Chondrocyte (in vitro differentiated cells): ENCODE data around the gene HPCAL1. TPM values are rescaled to one million over a fixed set of nuclear protein-coding genes. Genes with fewer than 3 reads are reported as not detected.
A peak's percentile ranks its signal among the peaks of the same experiment; 100 is the strongest.

Experiments used
- DNase-seq: peaks from one replicate; pipeline ENCODE4 v3.0.0; 2021; ENCODE audit warnings: mixed read lengths, low spot score
- H3K27ac Mint-ChIP-seq: one replicate; pipeline ENCODE4 v1.8.0; 2021; ENCODE audit warnings: mild to moderate bottlenecking, moderate library complexity, mixed read lengths; ENCODE audit not compliant: unreplicated experiment
- H3K27me3 Mint-ChIP-seq: 2 replicates; pipeline ENCODE4 v1.8.0; 2021; ENCODE audit warnings: low read depth, mixed read lengths
- H3K36me3 Mint-ChIP-seq: 2 replicates; pipeline ENCODE4 v1.8.0; 2021; ENCODE audit warnings: low read depth, mixed read lengths
- H3K4me1 Mint-ChIP-seq: 2 replicates; pipeline ENCODE4 v1.8.0; 2021; ENCODE audit warnings: low read depth, mild to moderate bottlenecking, mixed read lengths
- H3K4me3 Mint-ChIP-seq: one replicate; pipeline ENCODE4 v1.8.0; 2021; ENCODE audit warnings: mild to moderate bottlenecking, moderate library complexity, mixed read lengths; ENCODE audit not compliant: unreplicated experiment
- H3K9me3 Mint-ChIP-seq: 2 replicates; pipeline ENCODE4 v1.8.0; 2021; ENCODE audit warnings: low read depth, mixed read lengths
- total RNA-seq: library from RNA; stranded (reverse); gene quantifications from 3 replicates; pipeline ENCODE4 v1.2.1, GENCODE V29; 2021
- TF ChIP-seq, protein P1 (sequence below): fragments of 200-600 bp; sonication (generic); IDR thresholded peaks from 2 replicates; pipeline ENCODE4 v1.5.0; 2021; ENCODE audit warnings: antibody characterized with exemption, mild to moderate bottlenecking, moderate library complexity

HPCAL1 gene
- total RNA-seq, 1 donor from 2014 or later: 19.3 TPM

DNA sequence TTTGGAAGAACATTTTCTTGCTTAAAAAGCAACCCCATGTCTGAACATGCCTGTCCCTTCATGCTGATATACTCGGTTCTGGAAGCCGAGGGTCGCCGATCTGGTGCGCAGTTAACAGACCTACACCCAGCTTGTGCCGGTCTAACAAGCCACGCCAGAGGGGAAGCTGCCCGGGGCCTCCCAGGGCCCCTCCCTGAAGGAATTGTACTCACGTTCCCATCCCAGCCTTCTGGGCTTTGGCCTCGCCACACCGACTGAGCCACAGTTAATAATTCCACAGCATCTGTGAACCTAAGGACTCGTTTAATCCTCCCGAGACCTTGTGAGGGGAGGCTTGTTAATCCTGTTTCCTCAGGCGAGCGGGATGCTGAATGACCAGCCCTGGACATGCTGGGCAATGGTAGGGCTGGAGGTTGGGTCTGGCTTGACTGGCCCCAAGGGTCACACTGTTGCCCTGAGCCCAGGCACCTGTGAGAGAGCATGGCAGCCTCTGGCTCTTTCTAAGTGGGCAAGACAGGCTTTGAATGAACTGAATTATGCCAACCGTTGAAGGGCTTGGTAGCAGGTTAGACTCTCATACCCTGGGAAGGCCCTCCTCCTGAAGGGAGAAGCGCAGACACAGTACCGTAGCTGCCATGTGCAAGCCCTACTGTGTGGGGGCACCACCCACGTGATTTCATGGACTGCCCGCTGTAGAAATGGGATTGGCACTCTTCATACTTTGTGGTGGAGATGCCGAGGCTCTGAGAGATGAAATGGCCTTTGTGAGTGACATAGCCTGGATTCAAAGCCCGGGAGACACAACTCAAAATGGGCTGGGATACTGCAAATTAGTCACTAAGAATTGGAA lies 173.3 kb downstream of the HPCAL1 start:
- Mint-ChIP-seq H3K4me3 (no peak overlapping the region), H3K4me1 (no peaks in the 10 kb centered on the region), H3K27me3 (peaks cover 8% of the 10 kb centered on the region), H3K36me3 (no peaks in the 10 kb centered on the region), H3K27ac (no peak overlapping the region), H3K9me3 (no peaks in the 10 kb centered on the region)
- DNase-seq: peak; percentile 47
- TF ChIP-seq, protein P1, sequence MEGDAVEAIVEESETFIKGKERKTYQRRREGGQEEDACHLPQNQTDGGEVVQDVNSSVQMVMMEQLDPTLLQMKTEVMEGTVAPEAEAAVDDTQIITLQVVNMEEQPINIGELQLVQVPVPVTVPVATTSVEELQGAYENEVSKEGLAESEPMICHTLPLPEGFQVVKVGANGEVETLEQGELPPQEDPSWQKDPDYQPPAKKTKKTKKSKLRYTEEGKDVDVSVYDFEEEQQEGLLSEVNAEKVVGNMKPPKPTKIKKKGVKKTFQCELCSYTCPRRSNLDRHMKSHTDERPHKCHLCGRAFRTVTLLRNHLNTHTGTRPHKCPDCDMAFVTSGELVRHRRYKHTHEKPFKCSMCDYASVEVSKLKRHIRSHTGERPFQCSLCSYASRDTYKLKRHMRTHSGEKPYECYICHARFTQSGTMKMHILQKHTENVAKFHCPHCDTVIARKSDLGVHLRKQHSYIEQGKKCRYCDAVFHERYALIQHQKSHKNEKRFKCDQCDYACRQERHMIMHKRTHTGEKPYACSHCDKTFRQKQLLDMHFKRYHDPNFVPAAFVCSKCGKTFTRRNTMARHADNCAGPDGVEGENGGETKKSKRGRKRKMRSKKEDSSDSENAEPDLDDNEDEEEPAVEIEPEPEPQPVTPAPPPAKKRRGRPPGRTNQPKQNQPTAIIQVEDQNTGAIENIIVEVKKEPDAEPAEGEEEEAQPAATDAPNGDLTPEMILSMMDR: no peak

DNA sequence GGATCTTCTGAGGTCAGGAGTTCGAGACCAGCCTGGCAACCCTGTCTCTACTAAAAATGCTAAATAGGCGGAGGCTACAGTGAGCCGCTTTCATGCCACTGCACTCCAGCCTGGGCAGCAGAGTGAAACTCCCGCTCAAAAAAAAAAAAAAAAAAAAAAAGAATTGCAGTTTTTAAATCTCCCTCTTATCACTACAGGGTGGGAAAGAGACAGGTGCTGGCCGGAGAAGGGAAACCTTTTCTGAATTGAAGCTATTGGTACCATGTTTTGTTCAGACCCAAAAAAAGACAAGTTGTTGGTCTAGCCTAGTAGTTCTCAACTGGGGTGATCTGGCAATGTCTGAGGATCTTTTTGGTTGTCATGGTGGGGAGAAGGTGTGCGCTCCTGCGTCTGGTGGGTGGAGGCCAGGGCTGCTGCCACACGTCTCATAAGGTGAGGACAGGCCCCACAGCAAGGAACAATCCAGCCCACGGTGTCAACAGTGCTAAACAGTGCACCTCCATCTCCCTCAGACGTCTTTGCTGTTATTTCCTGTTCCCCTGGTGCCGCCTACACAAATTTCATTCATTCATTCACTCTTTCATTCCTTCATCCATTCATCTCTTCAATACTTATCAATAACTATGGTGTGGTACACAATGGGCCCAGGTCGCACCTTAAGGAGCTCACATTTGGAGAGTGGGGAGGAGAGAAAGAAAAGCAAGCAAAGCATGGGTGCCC lies 174.2 kb downstream of the HPCAL1 start:
- peak; percentile 55 for DNase-seq
- peaks cover 11% of the 10 kb centered on the region for H3K27me3 Mint-ChIP-seq
- H3K36me3 Mint-ChIP-seq: no peaks in the 10 kb centered on the region
- H3K27ac Mint-ChIP-seq: no peak overlapping the region
- no peaks in the 10 kb centered on the region for H3K4me1 Mint-ChIP-seq
- no peaks in the 10 kb centered on the region for H3K9me3 Mint-ChIP-seq
- TF ChIP-seq, protein P1: no peak
- no peak overlapping the region for H3K4me3 Mint-ChIP-seq

Other genes starting within 250 kb of the HPCAL1 start
- gene CYS1, start 222.5 kb upstream of the HPCAL1 start, total RNA-seq: 4.9 to 7.0 TPM (median 5.4 TPM) in 3 replicates
- 25.7 to 48.3 TPM (median 26.0 TPM) in 3 replicates for gene RRM2, start 180.2 kb upstream of the HPCAL1 start, total RNA-seq
- gene ODC1, start 145.4 kb downstream of the HPCAL1 start, total RNA-seq: 44.4 to 65.3 TPM (median 61.6 TPM) in 3 replicates